ENCODE data around the gene PTPRCAP.

PTPRCAP gene

GRCh38 chr11:67423891-67424613, 13.4 kb downstream of the PTPRCAP start:
- no peak for DNase-seq (ENCODE audit: low spot score)

- DNase-seq (ENCODE audit: low spot score): no peak
Observed at GRCh38 chr11:67423466-67423865, 14.0 kb downstream of the PTPRCAP start.

GRCh38 chr11:67422891-67423290, 14.6 kb downstream of the PTPRCAP start:
- no peak for DNase-seq (ENCODE audit: low spot score)

DNA sequence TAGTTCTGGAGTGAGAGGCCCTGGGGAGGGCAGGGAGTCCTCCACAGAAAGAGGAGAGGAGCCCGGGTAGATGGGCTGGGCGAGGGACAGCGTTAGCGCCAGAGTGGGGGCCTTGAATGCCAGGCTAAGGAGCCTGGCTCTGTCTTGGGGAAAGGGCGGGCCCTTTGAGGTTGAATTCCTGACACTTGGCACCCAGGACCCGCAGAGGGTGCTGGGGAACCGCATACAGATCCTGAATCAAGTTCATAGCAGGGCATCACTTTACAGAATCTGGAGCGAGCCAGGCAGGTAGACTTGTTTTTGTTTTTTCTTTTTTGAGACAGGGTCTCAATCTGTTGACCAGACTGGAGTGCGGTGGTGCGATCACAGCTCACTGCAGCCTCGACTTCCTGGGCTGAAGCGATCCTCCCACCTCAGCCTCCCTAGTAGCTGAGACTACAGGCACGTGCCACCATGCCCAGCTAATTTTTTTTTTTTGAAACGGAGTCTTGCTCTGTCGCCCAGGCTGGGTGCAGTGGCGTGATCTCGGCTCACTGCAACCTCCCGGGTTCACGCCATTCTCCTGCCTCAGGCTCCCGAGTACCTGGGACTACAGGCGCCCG, 16.0 kb downstream of the PTPRCAP start:
- no peak for DNase-seq (ENCODE audit: low spot score)

- peak; percentile 100 for DNase-seq (ENCODE audit: low spot score)
Observed at GRCh38 chr11:67420646-67421429, 16.6 kb downstream of the PTPRCAP start.

DNA sequence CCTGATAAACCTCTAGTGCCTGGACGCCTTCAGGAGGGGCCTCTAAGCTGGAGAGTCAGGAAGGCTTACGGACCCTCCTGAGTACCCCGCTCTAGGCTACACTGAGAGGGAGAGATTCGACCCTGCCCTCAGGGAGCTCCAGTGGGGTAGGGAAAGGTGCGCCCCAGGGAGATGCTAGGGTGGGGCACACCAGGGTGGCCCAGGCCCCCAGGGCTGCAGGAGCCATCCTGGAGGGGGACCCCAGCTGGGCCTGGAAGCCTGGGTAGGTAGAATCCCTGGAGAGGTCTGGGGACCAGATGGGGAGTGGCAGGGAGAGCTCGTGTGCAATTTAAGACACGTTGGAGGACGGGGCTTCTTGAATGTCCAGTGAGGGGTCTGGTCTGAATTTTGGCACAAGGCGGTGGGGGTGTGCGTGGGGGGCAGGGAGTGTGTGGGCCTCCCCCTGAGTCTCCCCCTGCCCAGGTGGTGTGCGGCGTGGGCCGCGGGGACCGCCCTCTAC, 17.3 kb downstream of the PTPRCAP start:
- DNase-seq (ENCODE audit: low spot score): no peak

- no peak for DNase-seq (ENCODE audit: low spot score)
Observed at GRCh38 chr11:67419325-67420049, 18.0 kb downstream of the PTPRCAP start.

- no peak for DNase-seq (ENCODE audit: low spot score)
Observed at GRCh38 chr11:67418476-67419281, 18.8 kb downstream of the PTPRCAP start.

DNA sequence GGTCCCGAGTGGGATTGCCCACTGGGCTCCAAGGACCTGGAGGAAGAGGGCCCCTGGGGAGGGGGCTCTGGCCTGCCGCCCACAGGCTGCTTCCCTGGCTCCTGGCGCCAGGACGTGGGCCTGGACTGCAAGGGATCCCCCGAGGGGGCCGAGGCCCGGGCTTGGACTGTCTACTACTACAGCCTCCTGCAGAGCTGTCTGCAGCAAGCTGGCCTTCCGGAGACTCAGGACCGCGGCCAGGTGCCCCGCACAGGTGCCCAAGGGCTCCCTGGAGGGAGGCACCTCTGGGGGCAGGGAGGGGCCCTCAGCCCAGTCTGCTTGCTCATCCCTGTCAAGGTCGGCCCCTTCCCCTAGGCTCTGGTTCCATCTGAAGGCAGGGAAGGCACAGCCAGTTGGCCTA, 20.1 kb downstream of the PTPRCAP start:
- DNase-seq (ENCODE audit: low spot score): no peak

- no peak for DNase-seq (ENCODE audit: low spot score)
Observed at GRCh38 chr11:67416416-67417335, 20.8 kb downstream of the PTPRCAP start.

DNA sequence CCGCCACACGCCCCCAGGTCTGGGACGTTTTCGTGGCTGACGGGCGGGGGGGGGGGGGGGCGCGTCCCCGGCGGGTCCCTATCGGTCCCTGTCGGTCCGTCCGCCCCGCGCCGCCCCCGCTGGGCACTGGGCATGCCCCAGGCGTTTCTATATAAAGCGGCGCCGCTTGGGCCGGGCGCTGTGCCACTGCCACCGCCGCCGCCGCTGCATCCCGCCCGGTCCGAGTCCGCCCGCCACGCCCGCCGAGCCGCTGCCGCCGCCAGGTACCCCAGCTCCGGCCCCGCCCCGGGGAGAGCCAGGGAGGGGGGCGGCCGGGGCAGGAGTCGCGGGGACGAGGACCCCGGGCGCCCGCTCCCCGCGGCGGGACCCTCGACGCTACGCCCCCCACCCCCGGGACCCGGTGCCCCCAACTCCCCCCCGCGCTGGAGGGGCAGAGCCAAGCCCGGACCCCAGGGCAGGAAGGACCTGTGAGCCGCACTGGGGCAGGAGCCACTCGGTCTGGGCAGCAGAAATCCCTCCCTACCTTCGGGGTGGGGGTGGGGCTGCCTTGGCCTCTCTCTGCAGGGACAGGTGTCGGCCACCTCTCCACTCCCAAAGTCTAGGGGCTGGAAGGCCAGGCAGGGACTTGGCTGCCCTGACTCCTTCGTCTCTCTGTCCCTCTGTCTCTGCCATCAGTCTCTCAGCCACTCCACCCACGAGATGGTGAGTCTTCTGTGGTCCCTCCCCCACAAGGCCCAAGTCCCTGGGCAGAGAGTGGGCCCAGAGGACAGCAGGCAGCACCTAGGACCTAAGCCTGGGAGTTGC, 21.8 kb downstream of the PTPRCAP start, which contains the start of gene CARNS1:
TSS of gene CARNS1 (plus strand) at position 178 of the 804 bp plus-strand sequence. CDS start at position 700, 522 bp downstream.
- no peak for DNase-seq (ENCODE audit: low spot score)

DNA sequence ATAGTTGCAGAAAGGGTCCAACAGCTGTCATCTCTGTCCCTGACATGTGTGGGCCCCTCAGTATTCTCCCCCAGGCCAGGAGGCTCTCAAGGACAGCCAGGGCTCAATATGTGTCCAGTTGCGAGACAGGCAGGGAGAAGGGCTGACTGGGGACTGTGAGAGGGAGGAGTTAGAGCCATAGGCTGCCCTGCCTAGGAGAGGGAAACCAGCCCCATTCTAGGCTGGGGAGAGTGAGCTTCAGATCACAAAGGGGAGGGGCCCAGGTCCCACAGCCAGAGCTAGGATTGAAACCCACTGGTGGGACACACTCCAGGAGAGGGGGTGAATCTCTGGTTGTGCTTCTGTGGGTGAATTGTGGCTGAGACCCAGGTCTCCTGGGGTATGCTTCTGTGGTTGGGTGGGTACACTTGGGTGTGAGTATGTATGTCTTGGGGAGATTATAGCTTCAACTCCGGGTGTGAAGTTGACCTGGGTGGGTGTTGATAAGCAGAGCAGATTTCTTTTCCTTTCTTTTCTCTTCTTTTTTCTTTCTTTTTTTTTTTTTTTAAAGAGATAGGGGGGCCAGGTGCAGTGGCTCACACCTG, 24.1 kb downstream of the PTPRCAP start:
- no peak for DNase-seq (ENCODE audit: low spot score)

DNA sequence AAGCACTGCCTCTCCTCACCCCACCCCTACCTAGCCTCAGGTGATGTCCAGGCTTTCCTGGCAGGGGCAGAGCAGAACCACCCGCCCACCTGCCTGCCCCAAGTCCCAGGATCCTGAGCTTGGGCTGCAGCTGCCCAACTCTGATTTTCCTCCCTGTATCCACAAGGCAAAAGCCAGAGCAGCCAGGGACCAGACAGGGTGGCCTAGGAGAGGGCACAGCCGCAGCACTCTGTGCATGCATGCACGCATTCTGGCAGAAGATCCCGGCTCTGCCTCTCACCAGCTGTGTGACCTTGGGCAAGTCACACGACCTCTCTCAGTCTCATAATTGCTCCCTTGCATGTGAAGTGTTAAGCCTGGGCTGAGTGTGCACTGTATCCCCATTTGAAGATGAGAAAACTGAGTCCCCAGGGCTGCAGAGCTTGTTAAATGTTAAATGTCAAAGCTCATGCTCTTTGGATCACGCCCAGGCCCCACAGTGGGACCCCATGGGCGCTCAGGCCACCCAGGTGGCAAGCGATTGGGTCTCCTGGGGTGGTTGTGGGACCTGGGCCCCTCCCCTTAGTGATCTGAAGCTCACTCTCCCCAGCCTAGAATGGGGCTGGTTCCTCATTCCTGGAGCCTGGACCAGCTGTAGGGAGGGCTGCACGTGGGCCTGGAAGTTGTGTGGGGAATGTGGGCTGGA, 24.8 kb downstream of the PTPRCAP start:
- no peak for DNase-seq (ENCODE audit: low spot score)

GRCh38 chr11:67411785-67412152, 25.7 kb downstream of the PTPRCAP start:
- no peak for DNase-seq (ENCODE audit: low spot score)

DNA sequence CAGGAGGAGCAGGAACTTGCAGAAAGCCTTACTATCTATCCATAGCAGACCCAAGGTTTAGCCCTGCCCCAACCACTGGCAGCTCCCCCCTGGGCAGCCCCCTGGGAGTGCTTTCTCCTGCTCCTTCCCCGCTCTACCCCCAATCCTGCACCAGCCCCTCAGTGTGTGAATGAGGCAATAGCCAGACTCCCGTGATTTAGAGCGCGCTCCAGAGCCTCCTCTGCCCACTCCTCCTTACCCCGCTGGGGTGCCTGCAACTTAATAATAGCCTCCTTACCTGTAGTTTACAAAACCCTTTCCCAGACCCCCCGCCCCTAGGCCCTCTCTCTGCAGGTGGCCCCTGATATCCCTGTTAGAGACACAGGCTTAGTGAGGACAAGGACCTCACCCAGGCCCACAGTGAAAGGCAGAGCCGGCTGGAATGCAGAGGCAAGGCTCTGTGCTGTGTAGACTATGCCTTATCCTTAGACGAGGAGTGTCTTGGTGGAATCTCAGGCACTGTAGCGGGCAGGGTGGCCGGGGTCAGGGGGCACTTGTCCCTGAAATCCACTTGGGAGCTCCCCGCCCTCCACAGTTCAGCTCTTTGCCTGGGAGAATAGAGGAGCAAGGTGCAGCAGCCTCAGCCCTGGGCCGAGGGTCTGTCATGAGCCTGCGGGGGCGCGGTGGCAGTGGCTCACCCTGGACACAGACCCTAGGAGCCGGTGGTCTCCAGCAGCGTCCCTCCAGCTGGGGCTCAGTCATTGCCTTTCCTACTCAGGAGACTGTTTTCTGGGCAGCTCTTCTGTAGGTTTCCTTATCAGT, 26.3 kb downstream of the PTPRCAP start:
- no peak for DNase-seq (ENCODE audit: low spot score)

DNA sequence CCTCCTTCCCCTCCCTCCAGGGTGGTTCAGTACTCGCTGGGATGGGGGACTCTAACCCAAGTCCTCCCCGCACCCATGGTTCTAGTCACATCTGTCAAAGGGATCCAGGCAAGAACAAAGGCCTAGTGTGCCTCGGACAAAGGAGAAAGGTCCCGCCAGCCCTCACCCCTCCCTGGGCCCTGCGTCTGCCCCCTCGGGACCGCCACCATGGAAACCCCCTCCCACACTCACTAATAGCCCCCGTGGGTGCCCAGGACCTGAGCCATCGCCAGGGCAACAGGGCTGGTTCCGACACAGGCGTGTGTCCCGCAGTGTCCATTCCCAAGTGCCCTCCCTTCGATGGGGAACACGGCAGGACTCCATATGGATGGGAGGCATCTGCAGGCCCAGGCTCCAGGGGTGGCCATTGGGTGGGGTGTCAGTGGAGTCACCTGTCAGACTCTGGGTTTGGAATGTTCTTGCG, 27.1 kb downstream of the PTPRCAP start:
- no peak for DNase-seq (ENCODE audit: low spot score)

GRCh38 chr11:67409781-67410368, 27.6 kb downstream of the PTPRCAP start:
- DNase-seq (ENCODE audit: low spot score): peak; percentile 98

Data from HuH-7 (cell line).